ENCODE data around the gene ATP6V0E2.

DNA sequence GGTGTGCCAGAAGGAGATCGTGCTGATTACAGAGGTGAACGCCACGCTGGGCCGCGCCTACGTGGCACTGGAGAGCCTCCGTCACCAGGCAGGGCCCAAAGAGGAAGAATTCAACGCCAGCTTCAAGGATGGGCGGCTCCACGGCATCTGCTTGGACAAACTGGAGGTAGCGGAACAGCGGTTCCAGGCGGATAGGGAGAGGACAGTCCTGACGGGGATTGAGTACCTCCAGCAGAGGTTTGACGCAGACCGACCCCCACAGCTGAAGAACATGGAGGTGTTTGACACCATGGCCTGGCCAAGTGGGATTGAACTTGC, 12.1 kb upstream of the ATP6V0E2 start:
- TF ChIP-seq, protein P1, sequence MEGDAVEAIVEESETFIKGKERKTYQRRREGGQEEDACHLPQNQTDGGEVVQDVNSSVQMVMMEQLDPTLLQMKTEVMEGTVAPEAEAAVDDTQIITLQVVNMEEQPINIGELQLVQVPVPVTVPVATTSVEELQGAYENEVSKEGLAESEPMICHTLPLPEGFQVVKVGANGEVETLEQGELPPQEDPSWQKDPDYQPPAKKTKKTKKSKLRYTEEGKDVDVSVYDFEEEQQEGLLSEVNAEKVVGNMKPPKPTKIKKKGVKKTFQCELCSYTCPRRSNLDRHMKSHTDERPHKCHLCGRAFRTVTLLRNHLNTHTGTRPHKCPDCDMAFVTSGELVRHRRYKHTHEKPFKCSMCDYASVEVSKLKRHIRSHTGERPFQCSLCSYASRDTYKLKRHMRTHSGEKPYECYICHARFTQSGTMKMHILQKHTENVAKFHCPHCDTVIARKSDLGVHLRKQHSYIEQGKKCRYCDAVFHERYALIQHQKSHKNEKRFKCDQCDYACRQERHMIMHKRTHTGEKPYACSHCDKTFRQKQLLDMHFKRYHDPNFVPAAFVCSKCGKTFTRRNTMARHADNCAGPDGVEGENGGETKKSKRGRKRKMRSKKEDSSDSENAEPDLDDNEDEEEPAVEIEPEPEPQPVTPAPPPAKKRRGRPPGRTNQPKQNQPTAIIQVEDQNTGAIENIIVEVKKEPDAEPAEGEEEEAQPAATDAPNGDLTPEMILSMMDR (IDR thresholded peaks at IDR 0.05; ENCODE audit: low read length) = no peak
- no peak for TF ChIP-seq EZH2 (optimal IDR thresholded peaks at IDR 0.05; ENCODE audit: low read depth, low read length)

Data from MM.1S (cell line).